GM19025 (cell line): ENCODE data around the gene LRRC71.

Experiments
- ATAC-seq: cut with Tn5 transposase; IDR thresholded peaks from one replicate; pipeline ENCODE4 v1.9.1; 2021; ENCODE audit warnings: mild to moderate bottlenecking, low read depth, moderate library complexity; ENCODE audit not compliant: unreplicated experiment

LRRC71 gene

GRCh38 chr1:156903328-156904091 lies 16.9 kb upstream of the LRRC71 start:
- ATAC-seq = no peak

- no peak for ATAC-seq
These were observed 16.1 kb upstream of the LRRC71 start for GRCh38 chr1:156904187-156904959.

GRCh38 chr1:156905176-156905575 lies 15.3 kb upstream of the LRRC71 start:
- ATAC-seq = no peak

GRCh38 chr1:156905651-156906050 lies 14.8 kb upstream of the LRRC71 start:
- no peak for ATAC-seq

- no peak for ATAC-seq
These were observed 14.1 kb upstream of the LRRC71 start for GRCh38 chr1:156906206-156906906.

- no peak for ATAC-seq
These were observed 11.9 kb upstream of the LRRC71 start for GRCh38 chr1:156908541-156908940.

- ATAC-seq = no peak
These were observed 11.5 kb upstream of the LRRC71 start for GRCh38 chr1:156908955-156909354.

GRCh38 chr1:156909671-156910070 lies 10.8 kb upstream of the LRRC71 start:
- ATAC-seq = no peak

GRCh38 chr1:156910309-156910782 lies 10.1 kb upstream of the LRRC71 start:
- ATAC-seq = no peak

- no peak for ATAC-seq
These were observed 8.7 kb upstream of the LRRC71 start for GRCh38 chr1:156911577-156912298.

- no peak for ATAC-seq
These were observed 8.1 kb upstream of the LRRC71 start for GRCh38 chr1:156912310-156912709.

GRCh38 chr1:156912861-156913808 lies 7.3 kb upstream of the LRRC71 start:
- ATAC-seq = no peak

- no peak for ATAC-seq
These were observed 6.5 kb upstream of the LRRC71 start for GRCh38 chr1:156913809-156914387.

GRCh38 chr1:156914440-156914856 lies 6.0 kb upstream of the LRRC71 start:
- ATAC-seq = no peak

GRCh38 chr1:156921053-156921529 lies 659 bp downstream of the LRRC71 start:
- ATAC-seq = no peak

GRCh38 chr1:156922986-156923669 lies 2.7 kb downstream of the LRRC71 start:
- no peak for ATAC-seq

- no peak for ATAC-seq
These were observed 3.4 kb downstream of the LRRC71 start for GRCh38 chr1:156923670-156924477.
